Ovary (tissue), 9 donors: ENCODE results near the gene FRMPD2. TPM values are rescaled to one million over a fixed set of nuclear protein-coding genes. Genes with fewer than 3 reads are reported as not detected.
A peak's percentile ranks its signal among the peaks of the same experiment; 100 is the strongest.
"Not testable (repeated sequence)": the region's sequence is repeated elsewhere in the genome, so short reads cannot be mapped to it uniquely, and the experiment has no call there.

ENCODE experiments used
- DNase-seq, 5 donors: peaks; one replicate each; pipeline ENCODE4 v3.0.0-alpha.2; 2019 to 2020
- H3K27ac ChIP-seq, 2 donors: fragments of 200-600 bp; one replicate each; pipeline versions ENCODE4 v1.5.1 to v1.8.0; 2019 to 2022
- H3K27me3 ChIP-seq: fragments of 200-600 bp; one replicate; pipeline ENCODE4 v1.8.0; 2022
- H3K36me3 ChIP-seq: fragments of 200-600 bp; sonication (generic); one replicate; pipeline ENCODE4 v1.5.1; 2019
- H3K4me1 ChIP-seq: one replicate; pipeline ENCODE4 v1.8.1; 2013; ENCODE audit warnings: mild to moderate bottlenecking, moderate library complexity; ENCODE audit not compliant: insufficient read depth
- H3K4me3 ChIP-seq: fragments of 200-600 bp; sonication (generic); one replicate; pipeline ENCODE4 v1.5.1; 2017
- H3K9me3 ChIP-seq, 2 donors: fragments of 200-600 bp in 1 of 2; sonication (generic) in 1 of 2; one replicate each; pipeline versions ENCODE4 v1.5.1 to v1.8.1; 2013 to 2019; ENCODE audit warnings: mild to moderate bottlenecking in 1 of 2, moderate library complexity in 1 of 2
- WGBS, 3 donors: extraction: QIAGEN DNeasy Blood & Tissue Kit in 1 of 3; methylation state at CpG; one replicate each; pipeline versions ENCODE4 v1.1.5 to v1.1.7; 2013 to 2017; 5-methylcytosine and 5-hydroxymethylcytosine counted together
- intact Hi-C, 4 donors: fragments of 100-400 bp; cut with DNase I; formaldehyde crosslinking; loops; one replicate each; pipeline versions ENCODE4 v1.11.0 to v1.15.1; 2022 to 2023
- polyA plus RNA-seq, 2 donors: library from polyadenylated mRNA; stranded (reverse); fragments of 200-250 nt in 1 of 2; fragments of 350-450 nt in 1 of 2; fragmentation: Illumina TruSeq in 1 of 2; extraction: RNeasy Lipid Tissue Mini Kit (QIAGEN cat#74804) in 1 of 2; gene quantifications; one replicate each; pipeline ENCODE4 v1.2.3, GENCODE V29; 2013 to 2014
- total RNA-seq, 7 donors: library from RNA; depleted of rRNA in 2 of 7; stranded (reverse); fragments of >200 nt in 2 of 7; fragmentation: NEBNext Ultra II Directional in 3 of 7; extraction: Animal tissue kit (Norgen Biotek cat#: 25700) in 3 of 7; gene quantifications; one replicate each; pipeline versions ENCODE4 v1.1.0 to v1.2.4, GENCODE V29; 2016 to 2023
- donor health status: DM: no; HTN: no; CAD: no; lungs with moderate emphysema.
- donor health status: DM: no; HTN: no; CAD: no.
- donor health status: Bipolar disorder and iron deficiency.
- donor health status: DM: yes; HTN: yes; CAD: no.
- donor health status: DM: no; HTN: no; CAD: no.
- donor health status: DM: yes; HTN: yes; CAD: no.

FRMPD2 gene
- total and polyA plus RNA-seq, 9 donors = 0.15 to 11.8 (median 0.69) TPM; not detected in 3

- H3K4me3 ChIP-seq, H3K9me3 ChIP-seq, intact Hi-C loops, H3K36me3 ChIP-seq, H3K27ac ChIP-seq, H3K4me1 ChIP-seq, H3K27me3 ChIP-seq, DNase-seq: not testable (repeated sequence)
- WGBS, 3 donors = 74 to 82% (median 79%) methylated on average over 4 to 6 of the region's 6 CpGs
Measured at GRCh38 chr10:48160163-48160562, 114.3 kb downstream of the FRMPD2 start.

GRCh38 chr10:48154211-48155140 is 120.0 kb downstream of the FRMPD2 start:
- H3K4me1 ChIP-seq, H3K27ac ChIP-seq, intact Hi-C loops, DNase-seq, H3K9me3 ChIP-seq, H3K4me3 ChIP-seq, H3K27me3 ChIP-seq, H3K36me3 ChIP-seq: not testable (repeated sequence)
- WGBS, 3 donors = 52 to 70% (median 66%) methylated on average over 4 to 6 of the region's 6 CpGs

- H3K27me3 ChIP-seq, DNase-seq, intact Hi-C loops, H3K4me1 ChIP-seq, H3K4me3 ChIP-seq, H3K27ac ChIP-seq, H3K9me3 ChIP-seq, H3K36me3 ChIP-seq: not testable (repeated sequence)
- 89 to 100% methylated on average over 1 of the region's 3 CpGs; no CpG with 5 or more reads in 1 of the 3 donors for WGBS, 3 donors
Measured at GRCh38 chr10:48147643-48148042, 126.9 kb downstream of the FRMPD2 start.

GRCh38 chr10:48143721-48144642 is 130.5 kb downstream of the FRMPD2 start:
- H3K36me3 ChIP-seq, H3K4me3 ChIP-seq, H3K9me3 ChIP-seq, H3K4me1 ChIP-seq, DNase-seq, intact Hi-C loops, H3K27me3 ChIP-seq, H3K27ac ChIP-seq: not testable (repeated sequence)
- no CpG with 5 or more reads among the region's 10 CpGs for WGBS, 3 donors

GRCh38 chr10:48140949-48141348 is 133.5 kb downstream of the FRMPD2 start:
- DNase-seq, H3K4me3 ChIP-seq, H3K27ac ChIP-seq, H3K9me3 ChIP-seq, H3K27me3 ChIP-seq, H3K4me1 ChIP-seq, H3K36me3 ChIP-seq, intact Hi-C loops: not testable (repeated sequence)
- WGBS, 3 donors = 79 to 83% methylated on average over 1 to 2 of the region's 3 CpGs; no CpG with 5 or more reads in 1 of the 3 donors

- H3K27ac ChIP-seq, H3K9me3 ChIP-seq, intact Hi-C loops, H3K4me1 ChIP-seq, H3K36me3 ChIP-seq, H3K4me3 ChIP-seq, H3K27me3 ChIP-seq: not testable (repeated sequence)
- 52 to 59% (median 55%) methylated on average over 11 to 19 of the region's 53 CpGs for WGBS, 3 donors
- DNase-seq = peak in 1 of 5 donors; percentile 32
Measured at GRCh38 chr10:48139953-48140850, 134.3 kb downstream of the FRMPD2 start.

- H3K9me3 ChIP-seq, DNase-seq: not testable (repeated sequence)
Measured at GRCh38 chr10:48128954-48129353, 145.5 kb downstream of the FRMPD2 start.

GRCh38 chr10:48126251-48126650 is 148.2 kb downstream of the FRMPD2 start:
- H3K9me3 ChIP-seq, H3K27ac ChIP-seq, DNase-seq, H3K27me3 ChIP-seq, intact Hi-C loops, H3K4me1 ChIP-seq, H3K4me3 ChIP-seq, H3K36me3 ChIP-seq: not testable (repeated sequence)
- WGBS, 3 donors = no CpG with 5 or more reads among the region's 2 CpGs

More at GRCh38 chr10:48128954-48129353, 145.5 kb downstream of the FRMPD2 start:
- H3K36me3 ChIP-seq, intact Hi-C loops, H3K27ac ChIP-seq, H3K4me1 ChIP-seq, H3K27me3 ChIP-seq, H3K4me3 ChIP-seq: not testable (repeated sequence)
- WGBS, 3 donors = 67 to 100% (median 93%) methylated on average over 1 of the region's 2 CpGs

GRCh38 chr10:48125631-48126030 is 148.9 kb downstream of the FRMPD2 start:
- H3K4me1 ChIP-seq, H3K36me3 ChIP-seq, intact Hi-C loops, H3K27ac ChIP-seq, H3K4me3 ChIP-seq, H3K27me3 ChIP-seq, DNase-seq, H3K9me3 ChIP-seq: not testable (repeated sequence)
- WGBS, 3 donors = 0 to 6% (median 5%) methylated on average over 2 of the region's 2 CpGs

- intact Hi-C loops, H3K4me1 ChIP-seq, DNase-seq, H3K4me3 ChIP-seq, H3K9me3 ChIP-seq, H3K36me3 ChIP-seq, H3K27me3 ChIP-seq, H3K27ac ChIP-seq: not testable (repeated sequence)
Measured at GRCh38 chr10:48122618-48123017, 151.9 kb downstream of the FRMPD2 start.

- H3K27ac ChIP-seq, H3K4me1 ChIP-seq, H3K27me3 ChIP-seq, H3K36me3 ChIP-seq, intact Hi-C loops, H3K4me3 ChIP-seq, DNase-seq, H3K9me3 ChIP-seq: not testable (repeated sequence)
- no CpG with 5 or more reads among the region's 3 CpGs for WGBS, 3 donors
Measured at GRCh38 chr10:48110277-48110676, 164.2 kb downstream of the FRMPD2 start.
